Hepatocyte (in vitro differentiated cells): ENCODE results near the gene ASPM.

Source experiments
- EZH2 ChIP-seq: fragments of 200-600 bp; sonication (generic); IDR thresholded peaks from 2 replicates; pipeline ENCODE4 v1.6.1; 2016; ENCODE audit warnings: antibody characterized with exemption, mild to moderate bottlenecking, borderline replicate concordance
- EZH2phosphoT487 ChIP-seq: fragments of 200-600 bp; sonication (generic); IDR thresholded peaks from one replicate; pipeline ENCODE4 v1.6.1; 2018; ENCODE audit warnings: antibody characterized with exemption, mild to moderate bottlenecking, low read depth, moderate library complexity; ENCODE audit not compliant: unreplicated experiment, severe bottlenecking
- TF ChIP-seq, protein P1 (sequence below): fragments of 200-600 bp; sonication (generic); IDR thresholded peaks from 2 replicates; pipeline ENCODE4 v1.5.1; 2016; ENCODE audit warnings: antibody characterized with exemption, mild to moderate bottlenecking; ENCODE audit not compliant: poor library complexity

DNA sequence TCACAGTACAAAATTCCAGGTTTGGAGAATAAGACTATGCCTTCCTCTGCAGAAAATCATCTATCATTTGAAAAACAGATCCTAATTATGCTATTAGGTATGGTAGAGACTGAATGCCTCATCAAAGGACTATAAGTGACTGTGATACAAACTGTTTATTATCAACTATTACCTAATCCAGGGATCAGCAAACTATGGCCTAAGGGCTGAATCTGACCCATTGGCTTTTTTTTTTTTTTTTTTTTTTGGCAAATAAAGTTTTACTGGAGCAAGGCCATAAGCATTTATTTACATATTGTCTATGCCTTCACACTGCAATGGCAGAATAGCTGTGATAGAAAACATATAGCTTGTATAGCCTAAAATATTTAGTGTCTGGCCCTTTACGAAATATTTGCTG, 4.7 kb upstream of the ASPM start:
- TF ChIP-seq, protein P1, sequence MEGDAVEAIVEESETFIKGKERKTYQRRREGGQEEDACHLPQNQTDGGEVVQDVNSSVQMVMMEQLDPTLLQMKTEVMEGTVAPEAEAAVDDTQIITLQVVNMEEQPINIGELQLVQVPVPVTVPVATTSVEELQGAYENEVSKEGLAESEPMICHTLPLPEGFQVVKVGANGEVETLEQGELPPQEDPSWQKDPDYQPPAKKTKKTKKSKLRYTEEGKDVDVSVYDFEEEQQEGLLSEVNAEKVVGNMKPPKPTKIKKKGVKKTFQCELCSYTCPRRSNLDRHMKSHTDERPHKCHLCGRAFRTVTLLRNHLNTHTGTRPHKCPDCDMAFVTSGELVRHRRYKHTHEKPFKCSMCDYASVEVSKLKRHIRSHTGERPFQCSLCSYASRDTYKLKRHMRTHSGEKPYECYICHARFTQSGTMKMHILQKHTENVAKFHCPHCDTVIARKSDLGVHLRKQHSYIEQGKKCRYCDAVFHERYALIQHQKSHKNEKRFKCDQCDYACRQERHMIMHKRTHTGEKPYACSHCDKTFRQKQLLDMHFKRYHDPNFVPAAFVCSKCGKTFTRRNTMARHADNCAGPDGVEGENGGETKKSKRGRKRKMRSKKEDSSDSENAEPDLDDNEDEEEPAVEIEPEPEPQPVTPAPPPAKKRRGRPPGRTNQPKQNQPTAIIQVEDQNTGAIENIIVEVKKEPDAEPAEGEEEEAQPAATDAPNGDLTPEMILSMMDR = no peak
- TF ChIP-seq EZH2 (no peak), EZH2phosphoT487 (no peak)
